Brain pericyte (primary cell): Measurements from ENCODE around the gene IL9R.
"Not testable (repeated sequence)": the region's sequence is repeated elsewhere in the genome, so short reads cannot be mapped to it uniquely, and the experiment has no call there.

Experiments used
- DNase-seq: peaks from one replicate; pipeline ENCODE4 v3.0.0-alpha.2; 2012; ENCODE audit warnings: low read depth, low spot score

IL9R gene

DNA sequence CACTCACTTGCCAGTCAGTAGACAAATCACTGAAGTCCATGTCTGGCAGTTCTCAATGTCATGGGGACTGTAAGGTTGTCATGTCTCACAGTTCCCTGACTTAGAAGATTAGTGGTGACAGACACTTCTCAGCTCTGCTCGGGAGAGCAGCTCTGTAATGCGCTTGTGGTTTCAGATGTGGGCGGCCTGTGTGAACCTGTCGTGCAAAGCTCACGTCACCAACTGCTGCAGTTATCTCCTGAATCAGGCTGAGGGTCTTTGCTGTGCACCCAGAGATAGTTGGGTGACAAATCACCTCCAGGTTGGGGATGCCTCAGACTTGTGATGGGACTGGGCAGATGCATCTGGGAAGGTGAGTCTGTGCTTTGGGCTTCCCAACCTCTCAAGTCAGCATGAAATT lies at the start of gene IL9R:
IL9R (plus strand) TSS at position 261 of the 400 bp plus-strand sequence; CDS start at position 325, 64 bp downstream.
- no peak for DNase-seq

DNA sequence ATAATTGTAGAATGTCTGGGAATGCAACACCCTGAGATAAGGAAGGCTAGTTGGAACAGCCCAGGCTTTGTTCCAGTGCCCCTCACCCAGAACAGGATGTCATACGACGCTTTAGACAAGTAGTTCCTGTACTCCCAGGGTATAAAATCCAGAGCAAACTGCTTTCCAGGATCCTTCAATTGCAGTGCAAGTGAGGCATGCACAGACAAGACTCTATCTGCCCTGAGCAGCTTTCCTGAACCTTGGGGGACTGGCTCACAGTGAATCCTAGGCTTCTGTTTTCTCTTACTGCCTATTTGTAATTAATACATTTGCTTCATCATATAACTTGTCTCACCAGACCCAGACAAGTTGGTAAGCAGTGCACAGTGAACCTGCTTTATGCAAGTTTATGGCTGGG lies 48.4 kb upstream of the IL9R start:
- no peak for DNase-seq

- DNase-seq: no peak
These were observed 46.2 kb upstream of the IL9R start for GRCh38 chrX:155951237-155951789.

DNA sequence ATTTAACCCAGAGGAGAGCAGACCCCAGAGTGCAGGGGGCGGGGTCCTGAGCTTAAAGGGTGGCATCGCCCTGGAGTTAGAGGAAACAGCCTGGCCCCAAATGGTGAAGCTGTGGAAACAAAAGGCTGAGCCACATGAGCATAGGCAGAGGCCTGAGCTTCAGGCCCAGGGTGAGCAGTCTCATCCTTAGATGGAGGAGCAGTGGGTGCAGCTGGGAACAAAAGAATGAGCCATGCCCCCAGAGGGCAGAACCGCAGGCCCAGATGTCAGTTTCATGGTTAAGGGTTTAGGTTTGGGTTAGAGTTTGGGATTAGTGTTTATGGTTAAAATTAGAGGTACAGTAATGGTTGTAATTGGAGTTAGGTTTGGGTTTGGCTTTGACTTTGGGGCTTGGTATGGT lies 44.4 kb upstream of the IL9R start:
- no peak for DNase-seq

DNA sequence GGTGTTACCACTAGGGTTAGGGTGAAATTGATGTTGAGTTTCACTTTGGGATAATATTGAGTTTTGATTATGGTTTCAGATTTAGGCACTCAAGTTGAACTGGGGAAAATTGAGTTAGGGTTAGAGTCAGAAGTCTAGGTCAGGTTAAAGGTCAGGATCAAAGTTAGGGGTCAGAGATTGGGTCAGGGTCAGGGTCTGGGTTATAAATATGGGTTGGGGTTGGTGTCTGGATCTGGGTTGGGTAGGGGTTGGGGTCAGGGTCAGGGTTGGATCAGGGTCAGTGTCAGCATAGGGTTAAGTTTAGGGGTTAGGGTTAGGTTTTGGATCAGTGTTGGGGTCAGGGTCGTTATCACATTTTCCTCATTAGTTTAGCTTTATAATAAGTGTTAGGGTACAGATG lies 42.7 kb upstream of the IL9R start:
- no peak for DNase-seq

DNA sequence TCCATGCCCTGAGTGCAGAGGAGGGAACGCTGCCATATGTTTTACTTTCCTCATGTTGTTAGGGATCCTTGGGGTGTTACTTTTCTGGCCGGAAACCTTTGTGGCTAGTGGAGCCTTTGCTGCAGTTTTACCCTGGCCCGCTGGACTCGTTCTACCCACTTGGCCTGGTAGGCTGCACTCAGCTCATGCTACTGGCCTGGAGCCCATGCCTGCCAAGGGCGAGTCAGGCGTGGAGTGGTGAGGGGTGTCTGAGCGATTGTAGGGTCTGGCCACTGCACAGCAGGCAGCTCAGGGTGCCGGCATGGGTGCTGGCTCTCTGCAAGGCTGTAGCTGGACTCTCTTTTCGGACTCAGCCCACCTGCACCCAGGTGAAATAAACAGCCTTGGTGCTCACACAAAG lies 41.4 kb upstream of the IL9R start:
- no peak for DNase-seq

DNA sequence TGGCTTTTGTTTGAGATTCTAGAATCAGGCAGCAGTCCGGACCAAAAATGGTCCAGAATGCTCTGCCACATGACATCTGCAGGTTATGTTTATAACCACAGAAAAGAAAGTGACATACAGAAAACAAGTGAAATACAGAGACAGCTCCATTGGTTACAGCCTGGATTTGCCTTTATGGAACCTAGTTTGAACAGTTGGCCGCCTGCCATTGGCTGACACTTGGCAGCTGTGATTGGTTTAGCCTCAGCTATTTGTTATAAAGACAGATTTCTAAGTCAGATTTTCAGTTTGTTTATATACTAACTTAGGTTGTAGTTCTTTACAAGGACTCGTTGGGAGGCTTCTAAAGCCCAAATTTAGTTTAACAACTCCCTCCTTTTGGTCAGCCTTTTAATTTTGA lies 40.8 kb upstream of the IL9R start:
- DNase-seq: no peak

DNA sequence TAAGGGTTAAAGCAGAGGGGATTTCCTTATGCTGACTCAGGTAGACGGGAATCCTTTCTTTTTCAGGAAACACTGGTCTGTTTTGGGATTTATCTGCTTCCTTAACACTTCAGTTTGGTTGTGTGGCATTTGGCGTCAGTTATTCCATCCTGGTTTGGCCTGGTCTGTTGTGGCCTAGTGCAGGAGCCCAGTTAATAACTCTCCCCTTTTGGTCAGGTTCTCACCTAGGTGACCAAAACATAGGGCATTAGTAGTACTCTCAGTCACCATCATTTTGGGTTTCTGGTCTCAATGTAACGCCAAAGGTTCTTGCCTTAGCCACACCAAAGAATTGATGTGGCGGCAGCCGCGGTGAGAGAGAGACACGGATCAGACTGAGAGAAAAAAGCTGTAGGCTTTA lies 39.7 kb upstream of the IL9R start:
- no peak for DNase-seq

GRCh38 chrX:155959018-155959587 lies 38.4 kb upstream of the IL9R start:
- DNase-seq: no peak

DNA sequence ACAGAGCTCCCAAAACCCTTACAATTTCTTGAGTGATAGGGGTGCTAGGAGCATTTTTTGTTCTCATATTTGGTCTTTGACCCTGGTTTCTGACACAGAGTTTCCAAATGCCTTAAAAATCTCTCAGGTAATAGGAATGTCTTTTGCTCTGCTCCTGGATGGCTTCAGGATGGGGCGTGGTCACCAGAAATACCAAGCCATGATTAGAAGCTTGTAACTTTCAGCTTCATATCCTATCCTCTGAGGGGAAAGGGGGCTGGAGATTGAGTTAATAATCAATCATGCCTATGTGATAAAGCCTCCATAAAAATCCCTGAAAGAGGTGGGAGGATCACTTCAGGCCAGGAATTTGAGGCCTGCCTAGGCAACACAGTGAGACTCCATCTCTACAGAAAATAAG lies 34.6 kb upstream of the IL9R start:
- no peak for DNase-seq

GRCh38 chrX:155966876-155967275 lies 30.6 kb upstream of the IL9R start:
- no peak for DNase-seq

- DNase-seq: no peak
These were observed 29.7 kb upstream of the IL9R start for GRCh38 chrX:155967653-155968325.

DNA sequence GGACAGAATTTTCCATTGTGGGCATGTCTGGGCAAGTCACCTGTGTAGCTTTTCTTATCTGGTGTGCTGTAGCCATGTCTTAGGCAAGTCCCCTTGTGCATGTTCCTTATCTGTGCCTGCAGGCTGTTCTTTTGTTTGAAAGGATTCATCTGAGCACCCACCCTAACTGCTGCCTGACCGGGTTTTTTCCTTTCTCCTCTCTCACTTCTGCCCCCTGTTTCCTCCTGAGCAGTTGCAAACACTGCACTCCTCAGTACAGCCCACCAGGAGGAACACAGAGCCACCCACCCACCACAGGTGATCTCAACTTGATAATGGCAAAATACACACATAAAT lies 29.2 kb upstream of the IL9R start:
- no peak for DNase-seq

DNA sequence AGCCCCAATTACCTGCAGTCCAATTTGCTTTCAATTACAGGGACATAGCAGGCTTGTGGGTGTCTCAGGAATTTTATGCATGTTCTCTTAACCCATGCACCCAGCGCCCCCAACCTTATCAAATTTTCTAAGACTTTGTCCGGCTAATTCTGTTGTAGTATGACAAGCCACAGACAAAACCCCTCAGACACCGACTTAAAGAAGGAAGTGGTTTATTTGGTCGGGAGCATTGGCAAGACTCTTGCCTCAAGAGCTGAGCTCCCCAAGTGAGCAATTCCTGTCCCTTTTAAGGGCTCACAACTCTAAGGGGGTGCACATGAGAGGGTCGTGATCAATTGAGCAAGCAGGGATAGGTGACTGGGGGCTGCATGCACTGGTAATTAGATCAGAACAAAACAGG lies 28.7 kb upstream of the IL9R start:
- no peak for DNase-seq

GRCh38 chrX:155971658-155972057 lies 25.8 kb upstream of the IL9R start:
- not testable (repeated sequence) for DNase-seq

GRCh38 chrX:155972241-155972640 lies 25.3 kb upstream of the IL9R start:
- DNase-seq: not testable (repeated sequence)

DNA sequence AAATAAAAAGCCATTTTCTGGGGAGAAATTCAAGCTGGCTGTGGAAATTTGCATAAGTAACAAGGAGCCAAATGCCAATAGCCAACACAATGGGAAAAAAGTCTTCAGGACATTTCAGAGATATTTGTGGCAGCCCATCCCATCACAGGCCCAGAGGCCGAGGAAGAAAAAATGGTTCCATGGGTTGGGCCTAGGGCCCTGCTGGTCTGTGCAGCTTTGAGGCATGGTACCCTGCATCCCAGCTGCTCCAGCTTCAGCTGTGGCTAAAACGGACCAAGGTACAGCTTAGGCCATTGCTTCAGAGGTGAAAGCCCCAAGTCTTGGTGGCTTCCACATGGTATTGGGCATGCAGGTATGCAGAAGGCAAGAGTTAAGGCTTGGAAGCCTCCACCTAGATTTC lies 14.2 kb upstream of the IL9R start:
- no peak for DNase-seq

GRCh38 chrX:155985208-155985607 lies 12.3 kb upstream of the IL9R start:
- no peak for DNase-seq

DNA sequence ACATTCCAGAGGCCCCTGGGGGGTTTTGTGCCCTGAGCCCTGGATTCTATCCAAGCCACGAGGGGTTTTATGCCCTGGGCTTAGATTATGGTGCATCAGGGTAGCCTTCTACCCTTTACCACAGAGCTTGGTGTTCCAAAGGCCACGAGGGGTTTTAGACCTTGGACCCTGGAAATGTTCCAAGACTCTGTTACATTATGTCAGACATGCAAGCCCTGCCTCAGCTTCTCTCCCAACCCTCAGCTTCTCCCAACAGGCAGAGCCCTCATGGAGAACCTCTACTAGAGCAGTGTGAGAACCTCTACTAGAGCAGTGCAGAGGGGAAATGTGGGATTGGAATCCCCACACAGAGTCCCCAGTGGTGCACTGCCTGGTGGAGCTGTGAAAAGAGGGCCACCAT lies 10.5 kb upstream of the IL9R start:
- not testable (repeated sequence) for DNase-seq

DNA sequence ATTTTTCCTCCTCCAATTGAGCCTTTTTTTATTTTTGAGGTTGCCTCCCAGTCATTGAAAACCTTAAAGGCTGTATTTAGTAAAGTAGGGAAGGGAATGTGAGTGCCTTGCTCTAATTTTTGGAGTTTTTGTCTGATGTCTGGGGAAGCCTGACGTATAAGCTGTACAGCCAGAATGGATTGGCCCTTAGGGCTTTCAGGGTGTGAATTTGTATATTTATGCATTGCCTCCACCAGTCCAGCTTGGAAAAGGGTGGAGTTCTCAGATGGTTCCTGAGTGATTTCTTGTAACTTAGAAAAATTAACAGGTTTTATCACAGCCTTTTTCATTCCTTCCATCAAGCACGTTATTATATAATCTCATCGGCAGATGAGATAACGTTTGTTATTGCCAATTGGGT lies 8.6 kb upstream of the IL9R start:
- no peak for DNase-seq

DNA sequence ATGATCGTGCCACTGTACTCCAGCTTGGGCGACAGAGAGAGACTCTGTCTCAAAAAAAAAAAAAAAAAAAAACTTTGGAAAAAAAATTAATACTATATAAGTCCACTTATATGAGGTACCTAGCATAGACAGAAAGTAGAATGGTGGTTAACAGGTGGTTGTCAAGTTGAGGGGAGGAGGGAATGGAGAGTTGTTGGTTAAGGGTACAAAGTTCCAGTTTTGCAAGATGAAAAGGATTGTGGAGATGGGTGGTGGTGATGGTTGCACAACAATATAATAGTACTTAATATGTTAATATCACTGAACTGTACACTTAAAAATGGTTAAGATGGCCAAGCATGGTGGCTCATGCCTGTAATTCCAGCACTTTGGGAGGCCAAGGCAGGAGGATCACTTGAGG lies 4.1 kb upstream of the IL9R start:
- no peak for DNase-seq

DNA sequence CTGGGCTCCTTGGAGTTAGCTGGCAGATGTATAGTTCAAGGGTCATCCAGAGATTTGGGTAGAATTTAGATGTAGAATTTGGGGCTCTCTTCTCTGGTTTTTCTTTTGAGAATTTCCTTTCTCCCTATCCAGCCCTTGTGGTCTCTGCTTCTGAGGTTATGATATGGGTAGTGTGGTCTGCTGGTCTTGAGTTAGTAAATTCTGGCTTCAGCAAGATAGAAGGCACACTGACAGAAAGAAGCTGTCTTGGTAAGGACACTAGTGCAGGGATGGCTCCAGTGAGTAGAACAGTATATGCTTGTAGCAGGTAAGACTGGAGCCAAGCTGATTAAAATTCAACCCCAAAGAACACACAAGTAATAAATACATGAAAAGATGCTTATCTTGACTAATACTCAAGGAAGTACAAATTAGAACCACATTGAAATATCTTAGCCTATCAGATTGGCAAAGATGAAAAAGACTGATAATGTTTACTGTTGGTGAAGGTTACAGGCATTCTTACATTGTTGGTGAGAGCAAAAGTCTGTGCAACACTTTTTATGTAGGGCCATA lies 2.1 kb upstream of the IL9R start:
- DNase-seq: no peak

DNA sequence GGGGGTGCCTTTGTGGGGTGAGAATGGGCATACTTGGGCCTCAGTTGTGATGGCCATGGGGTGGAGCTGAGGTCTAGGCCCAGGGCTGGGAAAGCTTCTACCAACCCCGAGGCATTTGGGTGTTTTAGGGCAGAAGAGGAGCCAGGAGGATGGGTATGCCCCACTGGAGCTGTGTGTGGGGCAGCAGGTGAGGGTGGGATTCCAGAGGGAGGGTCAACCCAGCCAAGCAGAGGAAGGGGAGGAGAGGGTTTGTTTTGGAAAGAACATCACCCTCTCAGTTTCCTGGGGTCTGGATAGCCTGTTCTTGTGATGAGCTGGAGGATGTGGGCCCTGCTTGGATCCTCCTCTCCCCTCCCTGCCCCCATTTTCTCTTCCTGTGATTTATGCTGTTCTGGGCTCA lies 620 bp downstream of the IL9R start:
- DNase-seq: no peak
